Measurements from ENCODE around the gene MYT1.

- TF ChIP-seq NFYB (CRISPR knock-in tag; conservative IDR thresholded peaks at IDR 0.05; ENCODE audit: low read depth) (no peak), SP1 (CRISPR knock-in tag; conservative IDR thresholded peaks at IDR 0.05) (no peak), CTCF (IDR thresholded peaks at IDR 0.05) (no peak), JUN (CRISPR knock-in tag; IDR thresholded peaks at IDR 0.05) (no peak), KAT7 (CRISPR knock-in tag; IDR thresholded peaks at IDR 0.05; ENCODE audit: borderline replicate concordance) (no peak), NR1H2 (CRISPR knock-in tag; IDR thresholded peaks at IDR 0.05) (no peak), FOXP1 (CRISPR knock-in tag; IDR thresholded peaks at IDR 0.05; ENCODE audit: borderline replicate concordance) (no peak), GTF2I (CRISPR knock-in tag; conservative IDR thresholded peaks at IDR 0.05) (no peak)
- TF ChIP-seq, protein P1, sequence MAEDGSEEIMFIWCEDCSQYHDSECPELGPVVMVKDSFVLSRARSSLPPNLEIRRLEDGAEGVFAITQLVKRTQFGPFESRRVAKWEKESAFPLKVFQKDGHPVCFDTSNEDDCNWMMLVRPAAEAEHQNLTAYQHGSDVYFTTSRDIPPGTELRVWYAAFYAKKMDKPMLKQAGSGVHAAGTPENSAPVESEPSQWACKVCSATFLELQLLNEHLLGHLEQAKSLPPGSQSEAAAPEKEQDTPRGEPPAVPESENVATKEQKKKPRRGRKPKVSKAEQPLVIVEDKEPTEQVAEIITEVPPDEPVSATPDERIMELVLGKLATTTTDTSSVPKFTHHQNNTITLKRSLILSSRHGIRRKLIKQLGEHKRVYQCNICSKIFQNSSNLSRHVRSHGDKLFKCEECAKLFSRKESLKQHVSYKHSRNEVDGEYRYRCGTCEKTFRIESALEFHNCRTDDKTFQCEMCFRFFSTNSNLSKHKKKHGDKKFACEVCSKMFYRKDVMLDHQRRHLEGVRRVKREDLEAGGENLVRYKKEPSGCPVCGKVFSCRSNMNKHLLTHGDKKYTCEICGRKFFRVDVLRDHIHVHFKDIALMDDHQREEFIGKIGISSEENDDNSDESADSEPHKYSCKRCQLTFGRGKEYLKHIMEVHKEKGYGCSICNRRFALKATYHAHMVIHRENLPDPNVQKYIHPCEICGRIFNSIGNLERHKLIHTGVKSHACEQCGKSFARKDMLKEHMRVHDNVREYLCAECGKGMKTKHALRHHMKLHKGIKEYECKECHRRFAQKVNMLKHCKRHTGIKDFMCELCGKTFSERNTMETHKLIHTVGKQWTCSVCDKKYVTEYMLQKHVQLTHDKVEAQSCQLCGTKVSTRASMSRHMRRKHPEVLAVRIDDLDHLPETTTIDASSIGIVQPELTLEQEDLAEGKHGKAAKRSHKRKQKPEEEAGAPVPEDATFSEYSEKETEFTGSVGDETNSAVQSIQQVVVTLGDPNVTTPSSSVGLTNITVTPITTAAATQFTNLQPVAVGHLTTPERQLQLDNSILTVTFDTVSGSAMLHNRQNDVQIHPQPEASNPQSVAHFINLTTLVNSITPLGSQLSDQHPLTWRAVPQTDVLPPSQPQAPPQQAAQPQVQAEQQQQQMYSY (CRISPR knock-in tag; IDR thresholded peaks at IDR 0.05) = no peak
- TF ChIP-seq, protein P2, sequence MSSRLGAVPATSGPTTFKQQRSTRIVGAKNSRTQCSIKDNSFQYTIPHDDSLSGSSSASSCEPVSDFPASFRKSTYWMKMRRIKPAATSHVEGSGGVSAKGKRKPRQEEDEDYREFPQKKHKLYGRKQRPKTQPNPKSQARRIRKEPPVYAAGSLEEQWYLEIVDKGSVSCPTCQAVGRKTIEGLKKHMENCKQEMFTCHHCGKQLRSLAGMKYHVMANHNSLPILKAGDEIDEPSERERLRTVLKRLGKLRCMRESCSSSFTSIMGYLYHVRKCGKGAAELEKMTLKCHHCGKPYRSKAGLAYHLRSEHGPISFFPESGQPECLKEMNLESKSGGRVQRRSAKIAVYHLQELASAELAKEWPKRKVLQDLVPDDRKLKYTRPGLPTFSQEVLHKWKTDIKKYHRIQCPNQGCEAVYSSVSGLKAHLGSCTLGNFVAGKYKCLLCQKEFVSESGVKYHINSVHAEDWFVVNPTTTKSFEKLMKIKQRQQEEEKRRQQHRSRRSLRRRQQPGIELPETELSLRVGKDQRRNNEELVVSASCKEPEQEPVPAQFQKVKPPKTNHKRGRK (CRISPR knock-in tag; IDR thresholded peaks at IDR 0.05; ENCODE audit: borderline replicate concordance) = no peak
- TF ChIP-seq, protein P3, sequence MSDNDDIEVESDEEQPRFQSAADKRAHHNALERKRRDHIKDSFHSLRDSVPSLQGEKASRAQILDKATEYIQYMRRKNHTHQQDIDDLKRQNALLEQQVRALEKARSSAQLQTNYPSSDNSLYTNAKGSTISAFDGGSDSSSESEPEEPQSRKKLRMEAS (CRISPR knock-in tag; IDR thresholded peaks at IDR 0.05) = no peak
- TF ChIP-seq, protein P4, sequence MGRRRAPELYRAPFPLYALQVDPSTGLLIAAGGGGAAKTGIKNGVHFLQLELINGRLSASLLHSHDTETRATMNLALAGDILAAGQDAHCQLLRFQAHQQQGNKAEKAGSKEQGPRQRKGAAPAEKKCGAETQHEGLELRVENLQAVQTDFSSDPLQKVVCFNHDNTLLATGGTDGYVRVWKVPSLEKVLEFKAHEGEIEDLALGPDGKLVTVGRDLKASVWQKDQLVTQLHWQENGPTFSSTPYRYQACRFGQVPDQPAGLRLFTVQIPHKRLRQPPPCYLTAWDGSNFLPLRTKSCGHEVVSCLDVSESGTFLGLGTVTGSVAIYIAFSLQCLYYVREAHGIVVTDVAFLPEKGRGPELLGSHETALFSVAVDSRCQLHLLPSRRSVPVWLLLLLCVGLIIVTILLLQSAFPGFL (CRISPR knock-in tag; IDR thresholded peaks at IDR 0.05; ENCODE audit: borderline replicate concordance) = no peak
Measured at GRCh38 chr20:64254571-64255360, 90.5 kb downstream of the MYT1 start.
